GM23338 (cell line): Measurements from ENCODE around the gene IER2.

Experiments used
- CREB1 ChIP-seq: fragments of 250-450 bp; sonication (Bioruptor Pico); IDR thresholded peaks from 2 replicates; pipeline ENCODE4 v1.5.0; 2020; ENCODE audit warnings: low read depth, mild to moderate bottlenecking, moderate library complexity
- EZH2 ChIP-seq: fragments of 200-600 bp; sonication (generic); IDR thresholded peaks from one replicate; pipeline ENCODE4 v1.8.0; 2017; ENCODE audit warnings: antibody characterized with exemption, mild to moderate bottlenecking, low read depth; ENCODE audit not compliant: unreplicated experiment
- EZH2phosphoT487 ChIP-seq: fragments of 200-600 bp; sonication (generic); IDR thresholded peaks from one replicate; pipeline ENCODE4 v1.8.1; 2018; ENCODE audit warnings: antibody characterized with exemption; ENCODE audit not compliant: unreplicated experiment
- JUNB ChIP-seq: IDR thresholded peaks from one replicate; pipeline ENCODE4 v1.6.1; 2016; ENCODE audit warnings: antibody characterized with exemption; ENCODE audit not compliant: unreplicated experiment
- POLR2AphosphoS5 ChIP-seq: IDR thresholded peaks from 2 replicates; pipeline ENCODE4 v1.6.1; 2016; ENCODE audit warnings: antibody characterized with exemption, low read depth
- ZNF114 ChIP-seq: fragments of 250-450 bp; sonication (Bioruptor Pico); IDR thresholded peaks from 2 replicates; pipeline ENCODE4 v1.5.0; 2020; ENCODE audit warnings: mild to moderate bottlenecking, moderate library complexity
- TF ChIP-seq, protein P1 (sequence below), 2 experiments: fragments of 200-600 bp in 1 of 2; sonication (generic) in 1 of 2; conservative IDR thresholded peaks; 2 replicates each; pipeline versions ENCODE4 v1.5.1 to v1.6.1; 2016 to 2017; ENCODE audit warnings: antibody characterized with exemption in 2 of 2, low read depth in 2 of 2, mild to moderate bottlenecking in 2 of 2, moderate library complexity in 1 of 2
- TF ChIP-seq, protein P2 (sequence below): IDR thresholded peaks from one replicate; pipeline ENCODE4 v1.6.1; 2018; ENCODE audit warnings: antibody characterized with exemption; ENCODE audit not compliant: unreplicated experiment
- TF ChIP-seq, protein P3 (sequence below): IDR thresholded peaks from 2 replicates; pipeline ENCODE4 v1.6.1; 2016; ENCODE audit warnings: antibody characterized with exemption

DNA sequence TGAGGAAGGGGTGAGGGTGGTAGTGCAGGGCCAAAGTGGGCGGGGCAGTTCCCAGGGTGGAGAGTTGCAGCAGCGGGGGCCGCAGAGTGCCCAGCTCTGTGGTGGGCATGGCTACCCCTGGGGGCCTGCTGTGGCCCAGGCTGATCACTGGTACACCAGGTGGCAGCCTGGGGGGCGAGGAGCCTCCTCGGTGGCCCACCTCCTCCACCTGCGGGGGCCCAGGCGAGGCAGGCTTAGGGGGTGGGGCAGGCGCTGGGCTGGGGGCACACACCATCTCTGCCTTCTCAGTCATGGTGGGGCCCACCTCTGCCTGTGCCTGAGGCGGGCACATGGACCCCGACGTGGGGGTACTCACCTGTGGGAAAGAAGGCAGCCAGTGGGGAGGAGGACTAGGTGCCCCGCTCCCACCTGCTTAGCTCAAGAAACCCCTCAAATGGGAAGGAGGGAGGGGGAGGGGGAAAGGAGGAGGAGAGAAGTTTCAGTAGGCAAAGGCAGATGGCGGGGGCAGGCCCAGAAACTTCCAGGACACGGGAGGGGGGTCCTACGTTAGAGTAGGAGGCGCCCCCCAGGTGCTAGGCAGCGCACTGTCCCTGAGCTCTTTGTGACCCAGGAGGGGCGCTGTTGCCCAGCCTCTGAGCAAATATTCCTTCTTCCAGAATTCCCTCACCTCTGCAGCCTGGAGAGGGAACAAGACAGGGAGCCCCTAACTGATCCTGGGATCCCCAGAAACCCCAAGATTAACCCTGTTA, 49.2 kb upstream of the IER2 start:
- TF ChIP-seq, protein P1, sequence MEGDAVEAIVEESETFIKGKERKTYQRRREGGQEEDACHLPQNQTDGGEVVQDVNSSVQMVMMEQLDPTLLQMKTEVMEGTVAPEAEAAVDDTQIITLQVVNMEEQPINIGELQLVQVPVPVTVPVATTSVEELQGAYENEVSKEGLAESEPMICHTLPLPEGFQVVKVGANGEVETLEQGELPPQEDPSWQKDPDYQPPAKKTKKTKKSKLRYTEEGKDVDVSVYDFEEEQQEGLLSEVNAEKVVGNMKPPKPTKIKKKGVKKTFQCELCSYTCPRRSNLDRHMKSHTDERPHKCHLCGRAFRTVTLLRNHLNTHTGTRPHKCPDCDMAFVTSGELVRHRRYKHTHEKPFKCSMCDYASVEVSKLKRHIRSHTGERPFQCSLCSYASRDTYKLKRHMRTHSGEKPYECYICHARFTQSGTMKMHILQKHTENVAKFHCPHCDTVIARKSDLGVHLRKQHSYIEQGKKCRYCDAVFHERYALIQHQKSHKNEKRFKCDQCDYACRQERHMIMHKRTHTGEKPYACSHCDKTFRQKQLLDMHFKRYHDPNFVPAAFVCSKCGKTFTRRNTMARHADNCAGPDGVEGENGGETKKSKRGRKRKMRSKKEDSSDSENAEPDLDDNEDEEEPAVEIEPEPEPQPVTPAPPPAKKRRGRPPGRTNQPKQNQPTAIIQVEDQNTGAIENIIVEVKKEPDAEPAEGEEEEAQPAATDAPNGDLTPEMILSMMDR (conservative IDR thresholded peaks at IDR 0.05; ENCODE audit: low read depth in 2 of 2), result peak; percentile 53 to 76
- TF ChIP-seq, protein P2, sequence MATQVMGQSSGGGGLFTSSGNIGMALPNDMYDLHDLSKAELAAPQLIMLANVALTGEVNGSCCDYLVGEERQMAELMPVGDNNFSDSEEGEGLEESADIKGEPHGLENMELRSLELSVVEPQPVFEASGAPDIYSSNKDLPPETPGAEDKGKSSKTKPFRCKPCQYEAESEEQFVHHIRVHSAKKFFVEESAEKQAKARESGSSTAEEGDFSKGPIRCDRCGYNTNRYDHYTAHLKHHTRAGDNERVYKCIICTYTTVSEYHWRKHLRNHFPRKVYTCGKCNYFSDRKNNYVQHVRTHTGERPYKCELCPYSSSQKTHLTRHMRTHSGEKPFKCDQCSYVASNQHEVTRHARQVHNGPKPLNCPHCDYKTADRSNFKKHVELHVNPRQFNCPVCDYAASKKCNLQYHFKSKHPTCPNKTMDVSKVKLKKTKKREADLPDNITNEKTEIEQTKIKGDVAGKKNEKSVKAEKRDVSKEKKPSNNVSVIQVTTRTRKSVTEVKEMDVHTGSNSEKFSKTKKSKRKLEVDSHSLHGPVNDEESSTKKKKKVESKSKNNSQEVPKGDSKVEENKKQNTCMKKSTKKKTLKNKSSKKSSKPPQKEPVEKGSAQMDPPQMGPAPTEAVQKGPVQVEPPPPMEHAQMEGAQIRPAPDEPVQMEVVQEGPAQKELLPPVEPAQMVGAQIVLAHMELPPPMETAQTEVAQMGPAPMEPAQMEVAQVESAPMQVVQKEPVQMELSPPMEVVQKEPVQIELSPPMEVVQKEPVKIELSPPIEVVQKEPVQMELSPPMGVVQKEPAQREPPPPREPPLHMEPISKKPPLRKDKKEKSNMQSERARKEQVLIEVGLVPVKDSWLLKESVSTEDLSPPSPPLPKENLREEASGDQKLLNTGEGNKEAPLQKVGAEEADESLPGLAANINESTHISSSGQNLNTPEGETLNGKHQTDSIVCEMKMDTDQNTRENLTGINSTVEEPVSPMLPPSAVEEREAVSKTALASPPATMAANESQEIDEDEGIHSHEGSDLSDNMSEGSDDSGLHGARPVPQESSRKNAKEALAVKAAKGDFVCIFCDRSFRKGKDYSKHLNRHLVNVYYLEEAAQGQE, result no peak
- TF ChIP-seq CREB1 (no peak), POLR2AphosphoS5 (no peak), EZH2 (no peak), EZH2phosphoT487 (no peak), JUNB (no peak), ZNF114 (CRISPR knock-in tag) (no peak)
- TF ChIP-seq, protein P3, sequence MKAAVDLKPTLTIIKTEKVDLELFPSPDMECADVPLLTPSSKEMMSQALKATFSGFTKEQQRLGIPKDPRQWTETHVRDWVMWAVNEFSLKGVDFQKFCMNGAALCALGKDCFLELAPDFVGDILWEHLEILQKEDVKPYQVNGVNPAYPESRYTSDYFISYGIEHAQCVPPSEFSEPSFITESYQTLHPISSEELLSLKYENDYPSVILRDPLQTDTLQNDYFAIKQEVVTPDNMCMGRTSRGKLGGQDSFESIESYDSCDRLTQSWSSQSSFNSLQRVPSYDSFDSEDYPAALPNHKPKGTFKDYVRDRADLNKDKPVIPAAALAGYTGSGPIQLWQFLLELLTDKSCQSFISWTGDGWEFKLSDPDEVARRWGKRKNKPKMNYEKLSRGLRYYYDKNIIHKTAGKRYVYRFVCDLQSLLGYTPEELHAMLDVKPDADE, result no peak
